ENCODE measurements around the gene TEX22. TPM values are rescaled to one million over a fixed set of nuclear protein-coding genes. Genes with fewer than 3 reads are reported as not detected.
A peak's percentile ranks its signal among the peaks of the same experiment; 100 is the strongest.

The TEX22 gene
- total RNA-seq, 1 donor from 2014 or later: 0.99 TPM

GRCh38 chr14:105363847-105364708, 34.3 kb upstream of the TEX22 start:
- Histone ChIP-seq H3K27me3 (ENCODE audit: low read depth) (no peaks in the 10 kb centered on the region), H3K9me3 (replicated peaks) (no peaks in the 10 kb centered on the region), H3K36me3 (peaks cover 30% of the 10 kb centered on the region), H3K4me3 (peak overlapping the region; percentile 33), H3K27ac (replicated peaks) (no peak overlapping the region), H3K4me1 (peaks cover 8% of the 10 kb centered on the region)
- intact Hi-C loops (cut with micrococcal nuclease): no loop called here
- no peak for TF ChIP-seq CTCF (IDR thresholded peaks at IDR 0.05; ENCODE audit: borderline replicate concordance)
- peak; percentile 38 for DNase-seq

GRCh38 chr14:105365101-105365500, 33.2 kb upstream of the TEX22 start:
- Histone ChIP-seq H3K36me3 (peaks cover 37% of the 10 kb centered on the region), H3K4me1 (peaks cover 8% of the 10 kb centered on the region), H3K9me3 (replicated peaks) (no peaks in the 10 kb centered on the region), H3K27ac (replicated peaks) (no peak overlapping the region), H3K4me3 (no peak overlapping the region), H3K27me3 (ENCODE audit: low read depth) (no peaks in the 10 kb centered on the region)
- DNase-seq: no peak
- intact Hi-C loops (cut with micrococcal nuclease): no loop called here
- TF ChIP-seq CTCF (IDR thresholded peaks at IDR 0.05; ENCODE audit: borderline replicate concordance): no peak

- peaks cover 40% of the 10 kb centered on the region for H3K36me3 ChIP-seq
- peaks cover 8% of the 10 kb centered on the region for H3K4me1 ChIP-seq
- no peak overlapping the region for H3K4me3 ChIP-seq
- no peak for TF ChIP-seq CTCF (IDR thresholded peaks at IDR 0.05; ENCODE audit: borderline replicate concordance)
- no peak overlapping the region for H3K27ac ChIP-seq (replicated peaks)
- intact Hi-C loops (cut with micrococcal nuclease): no loop called here
- H3K9me3 ChIP-seq (replicated peaks): no peaks in the 10 kb centered on the region
- no peaks in the 10 kb centered on the region for H3K27me3 ChIP-seq (ENCODE audit: low read depth)
- DNase-seq: no peak
Measured at GRCh38 chr14:105365681-105366080, 32.7 kb upstream of the TEX22 start.

GRCh38 chr14:105366386-105367074, 31.8 kb upstream of the TEX22 start:
- intact Hi-C loops (cut with micrococcal nuclease): no loop called here
- no peak for DNase-seq
- H3K27me3 ChIP-seq (ENCODE audit: low read depth): no peaks in the 10 kb centered on the region
- peaks cover 8% of the 10 kb centered on the region for H3K4me1 ChIP-seq
- TF ChIP-seq CTCF (IDR thresholded peaks at IDR 0.05; ENCODE audit: borderline replicate concordance): no peak
- no peaks in the 10 kb centered on the region for H3K9me3 ChIP-seq (replicated peaks)
- H3K4me3 ChIP-seq: no peak overlapping the region
- no peak overlapping the region for H3K27ac ChIP-seq (replicated peaks)
- peaks cover 36% of the 10 kb centered on the region for H3K36me3 ChIP-seq

GRCh38 chr14:105367116-105368031, 31.0 kb upstream of the TEX22 start:
- Histone ChIP-seq H3K27ac (replicated peaks) (no peak overlapping the region), H3K27me3 (ENCODE audit: low read depth) (no peaks in the 10 kb centered on the region), H3K36me3 (peaks cover 39% of the 10 kb centered on the region), H3K4me1 (peaks cover 8% of the 10 kb centered on the region), H3K9me3 (replicated peaks) (no peaks in the 10 kb centered on the region), H3K4me3 (no peak overlapping the region)
- no peak for DNase-seq
- intact Hi-C loops (cut with micrococcal nuclease): no loop called here
- no peak for TF ChIP-seq CTCF (IDR thresholded peaks at IDR 0.05; ENCODE audit: borderline replicate concordance)
